ENCODE data around the gene TGFBR3L.
A peak's percentile ranks its signal among the peaks of the same experiment; 100 is the strongest.

Gene TGFBR3L

GRCh38 chr19:7874076-7874896 is 40.3 kb upstream of the TGFBR3L start, which contains the start of gene PRR36:
Gene PRR36, minus strand, starts transcription at chr19:7874390. Its CDS starts 701 bp downstream, at chr19:7873689.
- H3K27ac ChIP-seq = peak within 1 kb of the TSS; percentile 79
- no peak for TF ChIP-seq CTCF (conservative IDR thresholded peaks at IDR 0.05)

GRCh38 chr19:7874897-7875273 is 39.7 kb upstream of the TGFBR3L start:
- peak overlapping the region; percentile 79 for H3K27ac ChIP-seq
- TF ChIP-seq CTCF (conservative IDR thresholded peaks at IDR 0.05) = no peak

- no peak for TF ChIP-seq CTCF (conservative IDR thresholded peaks at IDR 0.05)
- no peak overlapping the region for H3K27ac ChIP-seq
Measured at GRCh38 chr19:7877249-7877836, 37.3 kb upstream of the TGFBR3L start.

- no peak for TF ChIP-seq CTCF (conservative IDR thresholded peaks at IDR 0.05)
- no peak overlapping the region for H3K27ac ChIP-seq
Measured at GRCh38 chr19:7879111-7879807, 35.4 kb upstream of the TGFBR3L start.

- no peak overlapping the region for H3K27ac ChIP-seq
- TF ChIP-seq CTCF (conservative IDR thresholded peaks at IDR 0.05) = no peak
Measured at GRCh38 chr19:7879836-7880235, 34.8 kb upstream of the TGFBR3L start.

- no peak for TF ChIP-seq CTCF (conservative IDR thresholded peaks at IDR 0.05)
- H3K27ac ChIP-seq = no peak overlapping the region
Measured at GRCh38 chr19:7881910-7882309, 32.7 kb upstream of the TGFBR3L start.

GRCh38 chr19:7883105-7883504 is 31.5 kb upstream of the TGFBR3L start:
- no peak overlapping the region for H3K27ac ChIP-seq
- no peak for TF ChIP-seq CTCF (conservative IDR thresholded peaks at IDR 0.05)
